ENCODE results near the gene P2RX1.

Gene P2RX1

DNA sequence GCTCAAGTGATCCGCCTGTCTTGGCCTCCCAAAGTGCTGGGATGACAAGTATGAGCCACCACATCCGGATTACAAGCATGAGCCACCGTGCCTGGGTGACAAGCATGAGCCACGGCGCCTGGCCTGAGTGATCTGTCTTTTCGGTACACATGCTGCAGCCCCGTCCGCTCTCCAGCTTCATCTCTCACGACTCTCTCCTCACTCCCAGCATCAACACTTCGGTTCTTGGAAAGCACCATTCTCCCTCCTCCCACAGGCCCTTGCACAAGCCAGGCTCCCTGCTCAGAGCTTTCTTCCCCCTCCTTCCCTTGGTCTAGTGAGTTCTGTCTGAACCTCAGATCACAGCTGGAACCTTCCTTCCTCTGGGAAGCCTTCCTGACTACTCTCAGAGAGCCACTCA is 63.7 kb downstream of the P2RX1 start:
- no peak for DNase-seq

GRCh38 chr17:3851461-3852100 is 64.7 kb downstream of the P2RX1 start:
- DNase-seq, result no peak

DNA sequence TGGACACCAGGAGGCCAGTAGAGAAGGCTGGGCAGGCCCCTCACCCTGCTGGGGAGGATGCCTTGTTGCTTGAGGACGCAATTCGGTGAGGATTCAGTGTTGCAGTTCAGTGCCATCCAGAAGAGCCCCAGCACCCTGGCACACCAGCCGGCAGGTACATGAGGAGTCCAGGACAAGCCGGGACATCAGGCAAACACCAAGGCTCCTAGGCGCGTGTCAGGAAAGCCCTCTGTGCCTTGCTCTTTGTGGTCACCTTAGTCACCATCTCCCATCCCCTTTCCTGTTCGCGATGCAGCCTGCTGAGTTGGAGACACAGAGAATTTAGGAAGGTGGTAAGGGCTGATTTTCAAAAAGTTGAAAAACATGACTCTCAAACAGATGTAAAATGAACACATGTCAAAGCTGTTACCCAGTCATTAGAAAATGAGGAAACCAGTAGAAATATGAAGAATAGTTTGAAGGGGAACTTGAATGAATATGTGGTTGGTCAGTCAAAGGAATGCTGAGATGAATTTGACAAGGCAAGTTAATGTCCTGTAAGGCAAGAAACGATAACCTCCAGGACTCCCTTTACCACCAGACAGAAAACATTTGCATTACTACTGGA is 67.9 kb downstream of the P2RX1 start:
- DNase-seq, result no peak

GRCh38 chr17:3847165-3847670 is 69.0 kb downstream of the P2RX1 start:
- DNase-seq, result no peak

All from CD4-positive, alpha-beta T cell treated with Interleukin-17A for 4 hours (primary cell).